ENCODE results near the gene HNF1A.

- TF ChIP-seq ARNT (IDR thresholded peaks at IDR 0.05) (no peak), L3MBTL2 (conservative IDR thresholded peaks at IDR 0.05) (no peak), NFRKB (IDR thresholded peaks at IDR 0.05) (no peak), ELF4 (IDR thresholded peaks at IDR 0.05) (no peak), SP1 (IDR thresholded peaks at IDR 0.05) (no peak), TARDBP (IDR thresholded peaks at IDR 0.05) (no peak), CTBP1 (IDR thresholded peaks at IDR 0.05; ENCODE audit: borderline replicate concordance) (no peak), BHLHE40 (IDR thresholded peaks at IDR 0.05; ENCODE audit: borderline replicate concordance) (no peak), SUZ12 (IDR thresholded peaks at IDR 0.05) (no peak)
Observed at GRCh38 chr12:120994059-120994458, 15.7 kb downstream of the HNF1A start.

Measured in HEK293T (cell line).